Subcutaneous adipose tissue (tissue), 4 donors: ENCODE data around the gene SPAG6. TPM values are rescaled to one million over a fixed set of nuclear protein-coding genes. Genes with fewer than 3 reads are reported as not detected.

Source experiments
- CTCF ChIP-seq: fragments of 450-650 bp; IDR thresholded peaks from one replicate; pipeline ENCODE4 v1.5.1; 2016; ENCODE audit warnings: low read depth, mild to moderate bottlenecking, control low read depth, antibody characterized with exemption, moderate library complexity
- total RNA-seq, 4 donors: library from RNA; depleted of rRNA; stranded (reverse); fragments of >200 nt; gene quantifications; one replicate each; pipeline ENCODE4 v1.1.0, GENCODE V29; 2016

The SPAG6 gene
- total RNA-seq, 4 donors from 2014 or later, result 0.34 TPM; not detected in 3

GRCh38 chr10:22438711-22439110, 93.4 kb downstream of the SPAG6 start:
- TF ChIP-seq CTCF, result no peak

DNA sequence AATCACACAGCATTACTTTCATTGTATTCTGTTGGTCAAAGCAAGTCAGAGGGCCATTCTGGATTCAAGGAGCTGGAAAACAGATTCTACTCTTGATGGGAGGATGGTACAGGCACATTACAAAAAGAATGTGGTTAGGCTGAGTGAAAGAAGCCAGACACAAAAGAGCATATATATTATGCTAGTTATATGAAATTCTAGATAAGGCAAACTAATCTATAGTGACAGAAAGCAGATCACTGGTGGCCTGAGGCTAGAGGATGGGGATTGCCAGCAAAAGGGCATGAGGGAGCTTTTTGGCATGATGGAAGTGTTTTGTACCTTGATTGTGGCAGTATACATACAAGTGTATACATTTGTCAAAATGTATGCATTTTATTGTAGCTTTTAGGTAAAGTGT, 96.8 kb downstream of the SPAG6 start:
- TF ChIP-seq CTCF, result no peak

DNA sequence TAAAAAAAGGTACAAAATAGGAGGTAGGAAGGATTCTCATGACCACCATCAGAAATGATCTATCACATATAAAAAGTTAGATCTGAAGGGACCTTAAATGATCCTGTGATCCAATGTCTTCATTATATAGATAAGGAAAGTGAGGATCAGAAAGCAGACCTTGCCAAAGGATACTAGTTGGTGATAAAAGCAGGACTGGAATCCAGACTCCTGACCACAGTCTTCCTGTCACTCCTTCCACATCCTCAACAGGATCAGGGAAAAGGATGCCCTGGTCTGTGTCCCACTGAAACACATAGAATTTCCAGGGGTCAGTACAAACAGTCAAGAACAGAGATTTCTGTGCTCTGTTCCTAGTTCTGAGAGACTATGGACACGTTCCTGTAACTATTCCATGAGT, 97.2 kb downstream of the SPAG6 start:
- no peak for TF ChIP-seq CTCF

- TF ChIP-seq CTCF, result no peak
These were observed 98.0 kb downstream of the SPAG6 start for GRCh38 chr10:22443175-22443901.

GRCh38 chr10:22444219-22444788, 99.0 kb downstream of the SPAG6 start:
- TF ChIP-seq CTCF, result no peak

DNA sequence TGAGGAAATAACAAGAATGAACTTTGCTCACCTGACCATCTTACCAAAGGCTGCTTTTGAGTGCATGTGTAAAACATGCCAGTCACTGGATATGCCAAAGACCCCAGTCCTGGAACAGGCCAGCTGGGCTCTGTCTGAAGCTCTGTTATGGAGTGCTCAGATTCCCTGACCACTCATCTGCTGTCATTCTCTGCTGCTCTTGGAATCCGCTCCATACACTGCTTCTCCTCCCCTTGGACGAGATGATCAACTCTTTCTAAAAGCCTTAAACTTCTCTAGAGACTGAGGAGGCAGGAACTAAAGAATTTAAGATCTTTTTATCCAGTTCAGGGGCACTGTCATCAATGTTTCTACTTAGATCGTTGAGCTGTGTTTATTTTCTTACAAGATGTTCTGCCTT, 100.2 kb downstream of the SPAG6 start:
- no peak for TF ChIP-seq CTCF

DNA sequence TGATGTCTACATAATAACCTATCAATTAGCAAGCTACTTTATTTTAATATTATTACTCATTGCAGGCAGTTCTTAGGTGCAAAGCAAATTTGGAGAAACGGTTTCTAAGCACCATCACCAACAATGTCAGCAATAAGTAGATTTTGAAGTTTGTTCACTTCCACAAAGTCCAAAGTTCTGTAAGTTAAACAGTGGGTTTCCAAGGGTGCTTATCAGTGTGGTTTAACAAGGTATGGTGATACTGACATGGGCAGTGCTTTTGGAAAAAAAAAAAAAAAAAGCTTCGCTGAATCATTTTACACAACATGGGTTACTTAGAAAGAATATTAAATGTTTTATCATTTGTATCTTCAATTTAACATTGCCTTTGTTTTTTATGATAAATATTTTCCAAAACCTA, 101.8 kb downstream of the SPAG6 start:
- no peak for TF ChIP-seq CTCF
